HL-60 (cell line): Measurements from ENCODE around the gene EEF2K.

ENCODE experiments used
- DNase-seq, 2 experiments: peaks; one replicate each; pipeline ENCODE4 v3.0.0-alpha.2; 2010 to 2020; ENCODE audit warnings: low read depth in 1 of 2, low spot score in 1 of 2
- H3K27ac ChIP-seq: fragments of 250-450 bp; sonication (Bioruptor Pico); replicated peaks from 2 replicates; pipeline ENCODE4 v1.5.1; 2020; ENCODE audit warnings: mild to moderate bottlenecking, moderate library complexity
- H3K27me3 ChIP-seq: fragments of 250-450 bp; sonication (Bioruptor Pico); 2 replicates; pipeline ENCODE4 v1.5.1; 2021; ENCODE audit warnings: mild to moderate bottlenecking, moderate library complexity; ENCODE audit not compliant: insufficient read depth, poor library complexity, severe bottlenecking
- H3K4me3 ChIP-seq: replicated peaks from 2 replicates; pipeline ENCODE4 v1.5.1; 2011; ENCODE audit warnings: mild to moderate bottlenecking, control low read depth, low read length; ENCODE audit not compliant: insufficient read depth
- GABPA ChIP-seq: IDR thresholded peaks from 2 replicates; pipeline ENCODE4 v1.6.1; 2012; ENCODE audit warnings: low read depth
- POLR2AphosphoS5 ChIP-seq: IDR thresholded peaks from 2 replicates; pipeline ENCODE4 v1.6.1; 2012; ENCODE audit warnings: low read depth
- SPI1 ChIP-seq: IDR thresholded peaks from 2 replicates; pipeline ENCODE4 v1.6.1; 2012; ENCODE audit warnings: low read depth, mild to moderate bottlenecking, borderline replicate concordance
- TF ChIP-seq, protein P1 (sequence below): IDR thresholded peaks from one replicate; pipeline ENCODE4 v1.5.1; 2011; ENCODE audit warnings: low read length, control low read depth, inconsistent platforms; ENCODE audit not compliant: insufficient read depth
- TF ChIP-seq, protein P2 (sequence below): IDR thresholded peaks from 2 replicates; pipeline ENCODE4 v1.6.1; 2012; ENCODE audit warnings: low read depth; ENCODE audit not compliant: insufficient replicate concordance

EEF2K gene

DNA sequence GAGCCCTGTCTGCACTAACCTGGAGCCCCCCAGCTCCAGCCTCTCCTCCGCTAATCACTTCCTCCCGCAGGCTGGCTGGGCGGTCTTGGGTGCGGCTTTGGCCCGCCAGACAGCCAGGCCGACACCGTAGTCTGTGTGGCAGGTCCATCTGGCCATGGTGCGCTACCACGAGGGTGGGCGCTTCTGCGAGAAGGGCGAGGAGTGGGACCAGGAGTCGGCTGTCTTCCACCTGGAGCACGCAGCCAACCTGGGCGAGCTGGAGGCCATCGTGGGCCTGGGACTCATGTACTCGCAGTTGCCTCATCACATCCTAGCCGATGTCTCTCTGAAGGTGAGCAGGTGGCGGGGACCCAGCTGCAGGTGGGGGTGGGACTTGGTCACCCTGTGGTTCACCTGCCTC lies 60.5 kb downstream of the EEF2K start:
- Histone ChIP-seq H3K4me3 (no peak overlapping the region), H3K27ac (no peak overlapping the region), H3K27me3 (no peaks in the 10 kb centered on the region)
- no peak for DNase-seq
- no peak for TF ChIP-seq SPI1
- TF ChIP-seq POLR2AphosphoS5, result no peak

DNA sequence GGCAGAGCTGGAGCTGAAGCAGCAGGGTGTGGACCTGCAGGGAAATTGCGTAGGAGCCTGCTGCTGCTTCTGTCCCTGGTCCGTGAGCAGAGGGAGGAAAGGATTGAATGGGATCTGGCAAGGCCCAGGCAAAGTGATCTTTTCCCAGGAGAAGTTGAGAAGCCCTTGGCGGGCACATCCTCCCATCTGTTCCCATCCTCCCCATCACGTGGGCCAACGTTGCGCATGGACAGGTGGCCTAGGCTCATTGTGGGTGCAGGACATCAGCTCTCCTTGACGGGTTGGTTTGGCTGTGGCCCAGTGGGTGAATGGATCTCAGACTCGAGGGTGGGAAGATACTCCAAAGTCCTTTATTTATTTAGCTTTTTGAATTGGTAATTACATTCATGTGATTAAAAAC lies 61.7 kb downstream of the EEF2K start:
- Histone ChIP-seq H3K27ac (no peak overlapping the region), H3K27me3 (no peaks in the 10 kb centered on the region), H3K4me3 (no peak overlapping the region)
- TF ChIP-seq SPI1, result no peak
- no peak for TF ChIP-seq POLR2AphosphoS5
- TF ChIP-seq, protein P1, sequence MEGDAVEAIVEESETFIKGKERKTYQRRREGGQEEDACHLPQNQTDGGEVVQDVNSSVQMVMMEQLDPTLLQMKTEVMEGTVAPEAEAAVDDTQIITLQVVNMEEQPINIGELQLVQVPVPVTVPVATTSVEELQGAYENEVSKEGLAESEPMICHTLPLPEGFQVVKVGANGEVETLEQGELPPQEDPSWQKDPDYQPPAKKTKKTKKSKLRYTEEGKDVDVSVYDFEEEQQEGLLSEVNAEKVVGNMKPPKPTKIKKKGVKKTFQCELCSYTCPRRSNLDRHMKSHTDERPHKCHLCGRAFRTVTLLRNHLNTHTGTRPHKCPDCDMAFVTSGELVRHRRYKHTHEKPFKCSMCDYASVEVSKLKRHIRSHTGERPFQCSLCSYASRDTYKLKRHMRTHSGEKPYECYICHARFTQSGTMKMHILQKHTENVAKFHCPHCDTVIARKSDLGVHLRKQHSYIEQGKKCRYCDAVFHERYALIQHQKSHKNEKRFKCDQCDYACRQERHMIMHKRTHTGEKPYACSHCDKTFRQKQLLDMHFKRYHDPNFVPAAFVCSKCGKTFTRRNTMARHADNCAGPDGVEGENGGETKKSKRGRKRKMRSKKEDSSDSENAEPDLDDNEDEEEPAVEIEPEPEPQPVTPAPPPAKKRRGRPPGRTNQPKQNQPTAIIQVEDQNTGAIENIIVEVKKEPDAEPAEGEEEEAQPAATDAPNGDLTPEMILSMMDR, result no peak
- no peak for TF ChIP-seq GABPA
- TF ChIP-seq, protein P2, sequence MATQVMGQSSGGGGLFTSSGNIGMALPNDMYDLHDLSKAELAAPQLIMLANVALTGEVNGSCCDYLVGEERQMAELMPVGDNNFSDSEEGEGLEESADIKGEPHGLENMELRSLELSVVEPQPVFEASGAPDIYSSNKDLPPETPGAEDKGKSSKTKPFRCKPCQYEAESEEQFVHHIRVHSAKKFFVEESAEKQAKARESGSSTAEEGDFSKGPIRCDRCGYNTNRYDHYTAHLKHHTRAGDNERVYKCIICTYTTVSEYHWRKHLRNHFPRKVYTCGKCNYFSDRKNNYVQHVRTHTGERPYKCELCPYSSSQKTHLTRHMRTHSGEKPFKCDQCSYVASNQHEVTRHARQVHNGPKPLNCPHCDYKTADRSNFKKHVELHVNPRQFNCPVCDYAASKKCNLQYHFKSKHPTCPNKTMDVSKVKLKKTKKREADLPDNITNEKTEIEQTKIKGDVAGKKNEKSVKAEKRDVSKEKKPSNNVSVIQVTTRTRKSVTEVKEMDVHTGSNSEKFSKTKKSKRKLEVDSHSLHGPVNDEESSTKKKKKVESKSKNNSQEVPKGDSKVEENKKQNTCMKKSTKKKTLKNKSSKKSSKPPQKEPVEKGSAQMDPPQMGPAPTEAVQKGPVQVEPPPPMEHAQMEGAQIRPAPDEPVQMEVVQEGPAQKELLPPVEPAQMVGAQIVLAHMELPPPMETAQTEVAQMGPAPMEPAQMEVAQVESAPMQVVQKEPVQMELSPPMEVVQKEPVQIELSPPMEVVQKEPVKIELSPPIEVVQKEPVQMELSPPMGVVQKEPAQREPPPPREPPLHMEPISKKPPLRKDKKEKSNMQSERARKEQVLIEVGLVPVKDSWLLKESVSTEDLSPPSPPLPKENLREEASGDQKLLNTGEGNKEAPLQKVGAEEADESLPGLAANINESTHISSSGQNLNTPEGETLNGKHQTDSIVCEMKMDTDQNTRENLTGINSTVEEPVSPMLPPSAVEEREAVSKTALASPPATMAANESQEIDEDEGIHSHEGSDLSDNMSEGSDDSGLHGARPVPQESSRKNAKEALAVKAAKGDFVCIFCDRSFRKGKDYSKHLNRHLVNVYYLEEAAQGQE, result no peak
- no peak for DNase-seq

DNA sequence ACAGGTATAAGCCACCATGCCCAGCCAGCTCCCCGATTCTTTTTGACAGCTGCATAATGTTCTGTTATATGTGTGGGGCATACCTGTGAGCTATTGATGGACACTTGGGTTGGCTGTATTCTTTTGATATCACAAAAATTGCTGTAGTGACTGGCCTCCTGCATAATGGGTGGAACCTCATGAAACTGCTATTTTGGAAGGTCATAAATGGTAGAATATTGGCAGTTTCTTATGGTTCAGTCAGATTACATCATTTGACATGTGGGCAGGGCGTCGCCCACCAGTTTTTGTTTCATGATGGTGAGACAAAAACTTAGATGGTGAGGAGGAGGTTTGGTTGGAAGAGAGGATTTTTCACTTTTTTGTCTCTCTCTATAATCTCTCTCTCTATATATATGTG lies 64.4 kb downstream of the EEF2K start:
- TF ChIP-seq SPI1 (no peak), GABPA (no peak)
- TF ChIP-seq, protein P2, result no peak
- Histone ChIP-seq H3K27me3 (no peaks in the 10 kb centered on the region), H3K27ac (no peak overlapping the region), H3K4me3 (no peak overlapping the region)
- no peak for DNase-seq

DNA sequence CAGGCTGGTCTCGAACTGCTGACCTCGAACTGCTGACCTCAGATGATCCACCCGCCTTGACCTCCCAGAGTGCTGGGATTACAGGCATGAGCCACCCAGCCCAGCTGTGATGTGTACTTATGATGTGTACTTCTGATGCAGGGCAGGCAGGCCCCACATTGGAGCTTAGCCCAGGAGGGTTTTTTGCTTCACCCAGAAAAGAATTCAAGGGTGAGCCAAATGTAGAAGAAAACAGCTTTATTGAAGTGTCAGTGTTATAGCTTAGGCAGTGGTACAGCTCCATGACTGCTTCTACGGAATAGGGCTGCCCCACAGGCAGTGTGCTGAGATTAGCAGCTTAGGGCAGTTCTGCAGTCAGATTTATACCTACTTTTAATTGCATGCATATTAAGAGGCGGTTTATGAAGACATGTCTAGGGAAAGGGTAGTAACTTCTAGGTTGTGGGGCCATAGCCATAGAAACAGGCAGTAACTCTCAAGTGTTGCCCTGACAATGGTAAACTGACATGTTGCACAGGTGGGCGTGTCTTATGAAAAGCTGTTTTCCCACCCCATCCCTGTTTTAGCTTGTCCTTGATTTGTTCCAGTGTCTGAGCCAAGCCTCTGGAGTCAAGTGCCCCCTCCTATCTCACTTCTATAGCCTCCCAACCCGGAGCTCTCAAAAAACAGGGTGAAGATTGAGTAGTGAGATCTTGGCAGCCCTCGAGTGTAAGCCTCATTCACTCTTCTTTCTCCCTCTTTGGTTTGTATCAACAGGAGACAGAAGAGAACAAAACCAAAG lies 67.0 kb downstream of the EEF2K start:
- H3K27me3 ChIP-seq, result no peaks in the 10 kb centered on the region

More for the DNA sequence above, 67.0 kb downstream of the EEF2K start:
- Histone ChIP-seq H3K27ac (no peak overlapping the region), H3K4me3 (no peak overlapping the region)
- no peak for TF ChIP-seq GABPA
- TF ChIP-seq POLR2AphosphoS5, result no peak
- TF ChIP-seq, protein P1, result no peak
- no peak for TF ChIP-seq SPI1
- TF ChIP-seq, protein P2, result no peak
- no peak for DNase-seq
